Activated gamma-delta T cell (primary cell): ENCODE data around the gene KCTD2.
"Not testable (repeated sequence)": the region's sequence is repeated elsewhere in the genome, so short reads cannot be mapped to it uniquely, and the experiment has no call there.

ENCODE experiments used
- DNase-seq: peaks from one replicate; lab custom pipeline; 2025; lab: John Stamatoyannopoulos, UW

KCTD2 gene

DNA sequence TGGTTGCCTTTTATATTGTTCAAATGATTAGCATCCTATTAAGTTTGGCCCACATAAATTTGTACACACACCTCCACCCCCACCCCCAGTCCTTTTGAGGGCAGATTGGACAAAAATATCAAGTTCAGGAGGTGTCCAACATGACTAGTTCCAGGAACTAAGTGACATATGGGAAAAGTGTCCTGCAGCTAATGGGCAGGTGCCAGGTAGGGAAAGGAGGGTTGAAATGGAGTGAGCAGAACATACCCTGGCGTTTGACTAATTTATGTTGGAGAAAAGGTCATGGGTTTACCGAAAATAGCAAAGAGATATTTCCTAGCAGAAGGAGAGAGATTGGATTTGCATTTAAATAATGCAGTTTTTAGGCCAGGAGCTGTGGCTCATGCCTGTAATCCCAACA lies 4.9 kb downstream of the KCTD2 start:
- DNase-seq, result no peak

DNA sequence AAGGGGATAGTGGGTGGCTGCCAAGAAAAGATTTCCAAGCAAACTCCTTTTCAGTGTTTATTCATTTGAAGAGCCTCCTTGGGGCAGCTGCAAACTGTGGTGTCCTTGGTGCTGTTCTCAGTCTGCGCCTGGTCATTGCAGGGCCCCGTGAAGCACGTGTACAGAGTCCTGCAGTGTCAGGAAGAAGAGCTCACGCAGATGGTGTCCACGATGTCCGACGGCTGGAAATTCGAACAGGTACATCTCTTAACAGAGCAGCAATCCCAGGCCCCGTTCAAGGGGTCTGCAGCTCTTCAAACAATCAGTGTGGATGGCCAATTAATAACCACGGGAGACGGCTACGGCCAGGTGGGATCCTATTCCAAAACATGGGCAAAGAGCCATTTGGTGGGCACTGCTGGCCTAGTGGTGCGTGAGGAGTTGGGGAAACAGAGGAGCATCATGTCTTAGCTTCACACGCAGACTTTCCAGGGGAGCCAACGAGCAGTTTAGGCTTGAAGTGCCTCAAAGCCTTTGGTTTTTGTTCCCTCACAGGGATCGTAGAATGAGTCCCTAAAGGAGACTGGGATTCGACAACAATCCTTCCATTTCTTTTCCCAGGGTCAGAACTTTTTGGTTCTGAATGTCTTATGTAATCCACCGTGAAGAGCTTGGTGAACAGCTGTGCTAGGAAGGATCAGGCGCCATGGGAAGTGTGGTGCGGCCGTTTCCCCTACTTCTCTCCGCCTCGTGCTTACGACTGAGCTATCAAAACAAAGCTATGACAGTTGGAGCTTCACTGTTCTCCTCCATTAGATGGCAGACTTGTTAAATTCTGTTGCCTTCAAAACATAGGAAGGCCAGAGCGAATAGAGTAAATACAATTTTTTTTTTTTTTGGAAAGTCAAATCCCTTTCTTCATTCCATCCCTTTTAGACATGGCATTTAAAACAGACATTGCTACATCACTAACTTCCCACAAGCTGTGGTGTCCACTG lies 12.6 kb downstream of the KCTD2 start:
- no peak for DNase-seq

DNA sequence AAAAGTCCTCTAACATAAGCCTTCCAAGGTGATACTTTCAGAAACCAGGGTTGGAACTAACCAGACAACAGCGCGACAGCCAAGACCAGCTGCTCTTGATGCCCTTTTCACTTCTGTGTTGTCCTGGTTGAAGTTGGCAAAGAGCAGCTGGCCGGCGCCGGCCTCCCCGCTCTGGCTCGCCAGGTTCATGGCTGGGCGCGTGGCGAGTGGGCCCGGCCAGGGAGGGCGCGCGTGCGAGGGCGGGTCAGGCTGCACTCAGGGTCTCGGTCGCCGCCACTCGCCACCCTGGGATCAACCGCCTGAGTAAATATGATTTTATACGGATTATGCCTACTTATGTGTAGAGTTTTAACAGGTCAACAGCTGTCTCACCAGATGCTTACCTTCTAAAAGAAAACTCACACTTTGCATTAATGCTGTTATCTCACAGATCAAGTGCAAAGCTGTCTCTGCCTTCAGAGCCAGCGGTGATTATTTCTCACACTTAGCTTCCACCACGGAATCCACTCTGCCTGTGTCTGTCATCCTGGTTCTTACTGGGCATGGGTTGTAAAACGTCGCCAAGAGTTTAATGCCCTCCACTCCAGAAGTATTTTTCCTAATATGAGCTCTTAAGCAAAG lies 13.5 kb downstream of the KCTD2 start:
- no peak for DNase-seq

DNA sequence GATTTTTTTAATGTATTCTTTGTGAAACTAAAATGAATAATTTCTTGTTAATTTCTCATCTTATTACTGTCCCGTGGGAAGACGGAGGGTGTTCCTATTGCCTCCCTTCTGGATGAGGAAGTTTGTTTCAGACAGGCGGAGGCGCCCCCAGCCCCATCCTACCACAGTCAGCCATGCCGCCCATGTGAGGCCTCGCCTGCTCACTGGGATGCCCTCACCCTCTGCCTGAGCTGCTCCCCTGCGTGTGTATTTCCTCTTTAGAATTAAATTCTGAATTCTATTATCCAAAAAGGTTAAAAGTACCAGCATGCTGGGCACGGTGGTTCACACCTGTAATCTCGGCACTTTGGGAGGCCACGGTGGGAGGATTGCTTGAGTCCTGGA lies 14.0 kb downstream of the KCTD2 start:
- no peak for DNase-seq

DNA sequence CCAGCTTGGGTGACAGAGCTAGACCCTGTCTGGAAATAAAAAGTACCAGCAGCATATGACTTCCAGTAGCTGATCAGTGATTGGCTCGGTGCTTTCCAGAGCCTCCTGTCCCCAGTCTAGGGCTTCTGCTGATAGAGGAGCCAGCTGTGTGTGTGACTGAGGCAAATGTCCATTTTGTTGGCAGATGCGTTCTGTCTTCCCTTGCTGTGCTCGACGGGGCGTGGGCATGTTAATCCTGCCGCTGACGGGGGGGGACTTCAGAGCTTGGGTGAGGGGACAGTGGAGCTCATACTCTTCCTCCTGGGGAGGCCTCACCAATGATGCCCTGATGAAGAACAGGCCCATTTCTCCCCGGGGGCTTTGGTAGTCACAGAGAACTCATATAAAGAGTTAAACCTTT lies 14.6 kb downstream of the KCTD2 start:
- no peak for DNase-seq

DNA sequence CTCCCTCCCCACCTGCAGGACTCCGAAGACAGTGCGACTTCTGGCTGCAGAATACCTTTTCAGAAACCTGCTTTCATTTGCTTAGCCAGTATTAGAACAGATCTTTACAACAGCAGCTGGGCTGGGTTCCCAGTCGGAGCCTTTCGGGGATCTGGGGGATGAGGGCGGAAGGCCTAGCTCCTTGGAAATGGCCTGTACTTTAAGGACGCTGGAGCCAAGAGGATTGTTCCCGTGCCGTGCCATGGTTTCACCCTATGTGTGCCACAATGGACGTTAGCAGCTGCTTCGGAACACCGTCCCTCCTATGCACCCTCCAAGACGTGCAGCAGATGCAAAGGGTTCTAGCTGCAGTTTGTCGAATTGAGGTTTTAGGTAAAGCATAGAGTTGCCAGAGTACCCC lies 16.2 kb downstream of the KCTD2 start:
- DNase-seq, result no peak

DNA sequence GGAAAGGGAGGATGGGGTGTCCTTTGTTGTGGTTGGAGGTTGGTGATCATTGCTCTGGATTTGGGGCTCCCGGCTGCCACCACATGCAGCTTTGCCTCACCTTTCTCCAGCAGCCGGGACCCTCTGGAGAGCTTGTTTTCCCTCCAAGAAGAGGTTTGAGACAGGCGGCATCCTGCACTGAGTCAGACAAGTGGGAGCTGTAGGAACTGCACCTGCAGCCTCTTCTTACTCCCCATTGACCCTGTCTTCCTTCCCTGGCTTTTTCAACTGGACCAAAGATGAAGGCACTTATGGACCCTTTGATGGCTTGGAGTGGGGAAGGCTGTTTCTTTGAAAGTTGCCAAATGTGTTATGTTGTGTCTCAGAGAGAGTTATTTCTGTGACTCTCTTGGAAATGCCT lies 16.6 kb downstream of the KCTD2 start:
- DNase-seq, result no peak

DNA sequence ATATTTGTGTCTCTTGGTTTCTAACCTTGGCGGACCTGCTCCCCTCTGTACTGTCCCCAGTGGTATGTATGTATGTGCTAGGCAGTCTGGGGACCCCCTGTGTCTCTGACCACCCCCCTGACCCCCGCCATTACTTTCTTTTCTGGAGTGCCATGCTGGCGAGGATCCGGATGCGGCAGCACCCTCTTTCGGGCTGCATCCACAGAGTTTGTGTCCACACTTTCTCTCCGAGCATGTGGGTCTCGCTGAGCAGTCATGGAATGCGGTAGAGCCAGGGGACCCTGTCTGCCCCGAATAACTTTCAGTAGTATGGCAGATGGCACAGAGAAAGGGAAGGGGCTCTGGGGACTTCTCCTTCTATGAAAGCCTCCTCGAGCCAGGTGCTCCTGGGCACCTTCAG lies 17.0 kb downstream of the KCTD2 start:
- DNase-seq, result no peak

DNA sequence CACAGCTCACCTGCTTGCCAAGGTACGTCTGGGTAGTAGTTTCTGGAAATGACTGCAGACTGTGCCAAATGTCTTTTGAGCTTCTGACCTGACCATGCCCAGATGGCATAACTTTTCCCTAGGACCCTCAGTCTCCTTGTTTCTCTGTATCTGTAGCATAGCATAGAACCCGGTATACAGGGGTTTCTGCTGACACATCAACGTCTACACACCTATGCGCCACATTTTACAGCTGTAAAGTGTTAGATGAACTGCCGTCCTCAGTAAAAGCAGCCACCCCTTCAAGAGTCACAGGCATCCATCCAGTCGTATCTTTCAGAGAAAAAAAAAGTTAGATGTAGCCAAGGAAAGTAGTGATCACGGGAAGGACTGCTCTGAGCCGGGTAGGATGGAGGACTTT lies 17.4 kb downstream of the KCTD2 start:
- DNase-seq, result no peak

DNA sequence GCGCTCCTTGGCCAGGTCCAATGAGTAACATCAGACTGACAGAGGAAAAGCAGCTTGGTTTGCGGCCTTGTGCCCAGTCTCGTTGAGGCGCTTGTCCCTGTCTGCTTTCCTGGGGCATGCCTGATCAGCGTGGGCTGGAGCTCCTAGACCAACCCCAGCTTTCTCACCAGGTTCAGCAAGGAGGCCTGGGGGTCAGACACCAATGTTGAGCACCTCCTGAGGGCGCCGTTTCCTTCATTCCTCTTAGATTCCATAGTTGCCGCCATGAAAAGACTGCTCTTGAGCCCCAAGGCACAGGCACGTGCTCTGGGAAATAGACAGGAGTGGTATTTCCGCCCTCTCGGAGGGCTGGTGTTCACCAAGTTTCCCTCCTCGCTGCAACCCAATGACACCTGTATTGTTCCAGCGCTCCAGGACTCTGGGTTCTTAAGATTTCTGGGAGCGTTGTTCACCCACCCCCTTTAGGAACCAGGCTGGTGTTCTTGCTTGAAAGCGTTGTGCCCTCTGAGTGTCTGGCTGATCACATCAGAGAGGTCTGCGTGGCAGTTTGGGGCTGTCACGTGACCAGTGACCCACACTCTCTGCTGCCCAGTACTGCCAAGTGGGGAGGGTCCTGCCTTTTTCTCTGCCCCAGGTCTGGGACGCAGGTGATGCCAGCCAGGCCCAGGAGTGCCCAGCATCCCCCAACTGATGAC lies 18.0 kb downstream of the KCTD2 start:
- DNase-seq, result no peak

DNA sequence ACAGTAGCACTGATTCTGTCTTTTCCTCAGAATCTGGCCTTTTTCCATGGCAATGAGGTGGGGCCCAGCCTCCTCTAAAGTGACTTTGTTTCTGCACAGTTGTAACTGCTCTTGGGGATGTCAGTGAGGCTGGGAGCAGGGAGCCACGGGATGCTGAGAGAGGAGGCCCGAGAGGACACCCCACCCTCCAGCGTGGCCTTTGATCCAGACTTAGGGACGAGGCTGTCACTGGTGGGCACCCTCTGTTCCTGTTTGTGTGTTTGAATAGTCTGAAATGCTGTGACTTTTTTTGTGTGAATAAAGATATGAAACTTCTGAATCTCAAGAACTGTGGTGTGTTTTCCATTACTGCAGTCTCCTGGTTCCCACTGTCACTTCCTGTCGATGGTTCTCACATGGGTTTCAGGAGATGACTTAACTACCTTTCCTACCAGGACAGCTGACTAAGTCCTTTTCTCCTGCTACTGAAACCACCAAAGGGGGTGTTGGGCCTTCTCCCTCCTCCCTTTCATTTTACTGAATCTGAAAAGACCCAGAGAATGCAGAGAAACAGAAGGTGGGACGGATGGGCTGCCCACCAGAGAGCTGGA lies 18.6 kb downstream of the KCTD2 start:
- no peak for DNase-seq

DNA sequence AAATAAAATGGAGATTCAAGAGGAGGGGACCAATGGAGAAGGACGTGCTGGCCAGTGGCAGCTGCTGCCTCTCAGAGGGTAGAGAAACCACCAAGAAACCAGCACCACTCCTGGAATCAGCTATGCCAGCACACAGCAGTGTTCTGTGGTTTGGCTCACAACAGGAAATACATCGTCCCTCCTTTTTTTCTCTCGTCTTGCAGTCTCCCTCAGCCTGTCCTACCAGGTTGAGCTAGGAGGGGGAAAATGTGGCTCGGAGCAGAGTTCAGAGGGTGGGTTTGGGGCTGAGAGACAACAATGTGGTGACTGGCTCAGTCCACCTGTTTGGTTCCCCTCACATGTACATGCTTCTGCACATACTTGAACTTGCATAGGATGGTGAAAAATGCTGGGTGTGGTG lies 20.8 kb downstream of the KCTD2 start:
- no peak for DNase-seq

DNA sequence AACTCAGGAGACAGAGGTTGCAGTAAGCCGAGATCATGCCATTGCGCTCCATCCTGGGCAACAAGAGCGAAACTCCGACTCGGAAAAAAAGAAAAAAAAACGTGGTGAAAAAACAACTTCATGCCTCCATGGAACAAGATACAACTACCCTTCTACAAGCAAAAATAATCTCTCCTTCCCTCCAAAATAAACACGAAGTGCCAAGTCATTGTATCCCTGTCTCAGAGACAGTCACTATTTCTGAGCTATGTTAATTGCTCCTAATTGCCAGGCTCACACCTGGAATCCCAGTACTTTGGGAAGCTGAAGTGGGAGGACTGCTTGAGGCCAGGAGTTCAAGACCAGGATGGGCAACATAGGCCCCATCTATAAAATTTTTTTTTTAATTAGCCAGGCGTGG lies 21.7 kb downstream of the KCTD2 start:
- DNase-seq, result no peak

DNA sequence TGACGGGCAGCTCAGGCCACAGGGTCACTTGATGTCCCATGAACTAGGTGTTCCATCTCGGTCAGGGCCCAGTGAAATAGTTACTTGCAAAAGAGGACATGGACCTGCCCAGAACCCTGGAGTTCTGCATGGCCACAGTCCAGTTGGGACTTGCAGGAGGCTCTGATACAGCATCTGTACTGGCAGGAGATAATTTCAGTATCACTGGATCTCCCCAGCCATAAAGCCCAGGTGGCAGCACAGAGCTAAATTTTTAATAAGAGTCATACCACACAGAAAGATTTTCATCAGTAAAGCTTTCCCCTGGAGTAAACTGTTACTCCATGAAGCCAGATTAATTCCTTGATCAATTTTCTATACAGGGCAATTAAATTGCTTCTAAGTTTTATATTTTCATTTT lies 22.8 kb downstream of the KCTD2 start:
- DNase-seq, result no peak

DNA sequence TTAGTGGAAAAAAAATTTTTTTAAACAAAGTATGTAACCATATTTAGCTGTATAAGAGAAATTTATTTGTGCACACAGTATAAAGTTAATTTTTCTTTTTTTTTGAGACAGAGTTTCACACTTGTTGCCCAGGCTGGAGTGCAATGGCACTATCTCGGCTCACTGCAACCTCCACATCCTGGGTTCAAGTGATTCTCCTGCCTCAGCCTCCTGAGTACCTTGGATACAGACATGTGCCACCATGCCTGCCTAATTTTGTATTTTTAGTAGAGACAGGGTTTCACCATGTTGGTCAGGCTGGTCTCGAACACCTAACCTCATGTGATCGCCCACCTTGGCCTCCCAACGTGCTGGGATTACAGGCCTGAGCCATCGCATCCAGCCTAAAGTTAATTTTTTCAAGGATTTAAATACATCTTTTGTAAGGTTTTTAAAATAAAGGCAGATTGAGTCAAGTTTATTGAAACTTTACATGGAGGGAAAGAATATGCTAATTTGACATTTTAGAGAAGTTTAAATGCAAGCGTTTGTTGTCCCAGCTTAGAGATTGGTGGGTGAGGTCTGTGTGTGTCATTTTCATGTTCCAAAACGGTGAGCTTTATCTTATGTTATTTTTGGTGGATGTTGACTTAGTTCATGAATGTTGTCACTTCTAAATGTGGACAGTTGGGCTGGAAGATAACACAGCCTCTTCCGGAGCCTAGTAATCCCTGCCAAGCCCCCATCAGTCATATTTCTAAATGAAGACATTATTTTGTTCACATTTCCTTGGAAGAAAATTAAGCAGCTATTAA lies 24.6 kb downstream of the KCTD2 start:
- DNase-seq, result not testable (repeated sequence)

DNA sequence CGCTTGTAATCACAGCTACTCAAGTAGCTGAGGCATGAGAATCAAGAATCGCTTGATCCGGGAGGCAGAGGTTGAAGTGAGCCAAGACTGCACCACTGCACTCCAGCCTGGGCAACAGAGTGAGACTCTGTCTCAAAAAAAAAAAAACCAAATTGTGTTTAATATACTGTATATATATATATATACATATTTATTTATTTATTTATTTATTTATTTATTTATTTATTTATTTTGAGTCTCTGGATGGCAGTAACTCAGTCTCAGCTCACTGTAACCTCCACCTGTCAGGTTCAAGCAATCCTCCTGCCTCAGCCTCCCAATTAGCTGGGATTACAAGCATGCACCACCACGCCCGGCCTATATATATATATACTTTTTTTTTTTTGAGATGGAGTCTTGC lies 25.9 kb downstream of the KCTD2 start:
- DNase-seq, result not testable (repeated sequence)

DNA sequence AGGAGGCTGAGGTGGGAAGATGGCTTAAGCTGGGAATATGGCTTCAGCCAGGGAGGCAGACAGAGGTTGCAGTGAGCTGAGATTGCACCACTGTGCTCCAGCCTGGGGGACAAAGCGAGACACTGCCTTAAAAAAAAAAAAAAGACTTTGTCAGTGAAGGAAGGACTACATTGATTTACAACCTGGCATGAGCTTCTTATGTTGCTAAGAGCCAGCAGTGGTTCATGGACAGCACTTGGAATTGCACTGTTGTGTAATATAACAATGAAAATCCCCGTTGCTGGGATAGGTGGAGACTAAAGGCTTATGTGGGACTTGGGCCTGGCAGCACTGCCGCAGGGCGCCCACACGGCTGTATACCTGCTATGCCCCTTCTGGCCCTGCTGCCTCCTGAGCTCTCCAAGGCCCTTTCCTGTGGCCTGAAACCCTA lies 26.6 kb downstream of the KCTD2 start:
- no peak for DNase-seq

DNA sequence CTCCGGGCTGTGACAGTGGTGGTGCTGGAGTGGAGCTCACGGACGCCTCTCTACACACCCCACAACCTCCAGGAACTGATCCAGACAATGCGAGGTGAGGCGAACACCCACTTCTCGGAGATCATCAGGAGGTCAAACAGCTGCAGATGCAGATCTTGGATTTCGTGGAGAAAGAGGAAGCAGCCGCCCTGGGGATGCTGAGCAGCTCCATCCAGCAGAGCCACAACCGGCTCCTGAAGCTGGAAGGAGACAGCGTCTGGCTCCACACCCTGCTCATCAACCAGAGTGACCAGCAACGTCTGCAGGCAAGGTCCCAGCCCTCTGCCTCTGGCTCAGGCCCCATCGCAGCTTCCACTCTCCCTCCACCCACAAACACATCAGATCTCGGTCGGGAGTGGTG lies 27.5 kb downstream of the KCTD2 start:
- DNase-seq, result no peak

DNA sequence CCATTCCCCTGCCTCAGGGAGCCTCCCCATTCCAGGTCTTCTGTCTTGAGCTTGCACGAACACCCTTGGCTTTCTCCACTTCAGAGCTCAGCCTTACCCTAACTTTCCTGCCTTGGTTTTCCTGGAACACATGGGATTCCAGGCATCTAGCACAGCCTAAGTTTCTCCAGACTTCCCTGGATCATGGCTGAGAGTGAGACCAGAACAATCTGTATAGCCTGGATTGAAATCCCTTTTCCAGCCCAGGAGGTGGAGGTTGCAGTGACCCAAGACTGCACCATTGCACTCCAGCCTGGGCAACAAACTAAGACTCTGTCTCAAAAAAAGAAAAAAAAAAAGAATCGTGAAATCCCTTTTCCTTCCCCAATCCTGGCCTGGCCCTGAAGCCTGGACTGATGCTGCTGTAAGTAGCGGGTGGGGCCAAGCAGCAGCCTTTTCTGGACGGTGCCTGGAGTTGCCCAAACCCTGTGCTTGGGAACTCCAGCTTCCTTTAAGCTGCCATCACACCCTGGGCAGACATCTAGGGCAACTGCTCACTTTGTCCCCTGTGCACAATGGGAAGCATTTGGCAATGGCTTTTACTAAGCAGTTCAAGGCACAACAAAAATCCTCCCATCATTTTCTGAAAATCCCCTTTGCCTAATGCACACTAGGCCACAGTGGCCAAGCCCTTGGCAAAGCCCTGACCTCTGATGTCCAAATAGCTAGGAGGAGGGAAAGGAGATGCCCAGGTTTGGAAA lies 28.7 kb downstream of the KCTD2 start:
- DNase-seq, result no peak

DNA sequence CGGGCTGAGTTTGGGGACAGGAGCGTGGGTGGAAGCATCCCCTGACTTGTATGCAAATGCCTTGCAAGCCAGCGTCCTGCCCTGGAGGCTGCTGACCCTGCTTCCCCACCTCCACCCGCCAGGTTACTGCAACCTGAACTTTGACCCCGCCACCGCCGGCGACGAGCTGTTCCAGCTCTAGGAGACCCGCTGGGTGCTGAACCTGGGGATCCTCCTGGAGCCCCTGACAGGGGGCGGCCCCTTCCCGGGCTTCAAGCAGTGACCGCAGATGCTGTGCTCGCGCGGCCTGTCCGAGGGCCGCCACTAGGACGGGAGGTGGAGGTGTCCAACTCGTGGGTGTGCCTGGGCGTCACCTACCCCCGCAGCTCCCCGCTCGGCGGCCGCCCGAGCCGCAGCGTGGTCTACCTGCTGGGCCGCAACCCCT lies 30.1 kb downstream of the KCTD2 start:
- DNase-seq, result no peak
